Keratinocyte (primary cell): ENCODE data around the gene MAN1C1. TPM values are rescaled to one million over a fixed set of nuclear protein-coding genes. Genes with fewer than 3 reads are reported as not detected.
A peak's percentile ranks its signal among the peaks of the same experiment; 100 is the strongest.

Experiments
- DNase-seq: peaks from one replicate; pipeline ENCODE4 v3.0.0-alpha.2; 2011; ENCODE audit warnings: low read depth, missing footprints, low spot score
- FAIRE-seq: peaks from 2 replicates; lab custom pipeline; 2011; peaks lifted over from hg19 to GRCh38; lab: Jason Lieb, UNC
- H2AFZ ChIP-seq: 2 replicates; pipeline ENCODE4 v1.6.0; 2012; ENCODE audit warnings: low read length, control low read depth, inconsistent platforms; ENCODE audit not compliant: control insufficient read depth
- H3K27ac ChIP-seq: 2 replicates; pipeline ENCODE4 v1.5.1; 2011; ENCODE audit warnings: low read length; ENCODE audit not compliant: control insufficient read depth, insufficient read depth
- H3K27me3 ChIP-seq: 3 replicates; pipeline ENCODE4 v1.6.0; 2011; ENCODE audit warnings: low read length; ENCODE audit not compliant: control insufficient read depth, insufficient read depth; ENCODE audit errors: extremely low read depth
- H3K36me3 ChIP-seq, 2 experiments: 2 replicates in 1 of 2; 3 replicates in 1 of 2; pipeline ENCODE4 v1.5.1; 2011; ENCODE audit warnings: low read length in 2 of 2, mild to moderate bottlenecking in 1 of 2; ENCODE audit not compliant: control insufficient read depth in 2 of 2, insufficient read depth in 2 of 2; ENCODE audit errors: extremely low read depth in 1 of 2
- H3K4me1 ChIP-seq: 3 replicates; pipeline ENCODE4 v1.5.1; 2011; ENCODE audit warnings: low read length; ENCODE audit not compliant: control insufficient read depth, insufficient read depth; ENCODE audit errors: extremely low read depth
- H3K4me2 ChIP-seq: 3 replicates; pipeline ENCODE4 v1.6.0; 2011; ENCODE audit warnings: low read depth, low read length; ENCODE audit not compliant: control insufficient read depth, insufficient read depth; ENCODE audit errors: extremely low read depth
- H3K4me3 ChIP-seq, 3 experiments: fragments of 200-600 bp in 1 of 3; sonication (generic) in 1 of 3; 2 replicates in 2 of 3; 3 replicates in 1 of 3; pipeline ENCODE4 v1.5.1; 2011 to 2016; ENCODE audit warnings: low read length in 3 of 3, mild to moderate bottlenecking in 3 of 3, control low read depth in 2 of 3, inconsistent platforms in 1 of 3, low read depth in 1 of 3, mixed read lengths in 1 of 3, mixed run types in 1 of 3, moderate library complexity in 1 of 3; ENCODE audit not compliant: control insufficient read depth in 2 of 3, insufficient read depth in 2 of 3; ENCODE audit errors: extremely low read depth in 1 of 3
- H3K79me2 ChIP-seq: 2 replicates; pipeline ENCODE4 v1.6.0; 2012; ENCODE audit warnings: low read length; ENCODE audit not compliant: control insufficient read depth, insufficient read depth
- H3K9ac ChIP-seq: 3 replicates; pipeline ENCODE4 v1.6.0; 2011; ENCODE audit warnings: low read length; ENCODE audit not compliant: control insufficient read depth, insufficient read depth; ENCODE audit errors: extremely low read depth
- H3K9me1 ChIP-seq: 3 replicates; pipeline ENCODE4 v1.6.0; 2011; ENCODE audit warnings: low read length; ENCODE audit not compliant: control insufficient read depth, insufficient read depth; ENCODE audit errors: extremely low read depth
- H3K9me3 ChIP-seq: 2 replicates; pipeline ENCODE4 v1.5.1; 2012; ENCODE audit warnings: low read depth, low read length; ENCODE audit not compliant: control insufficient read depth
- H4K20me1 ChIP-seq: 3 replicates; pipeline ENCODE4 v1.6.0; 2011; ENCODE audit warnings: low read length; ENCODE audit not compliant: control insufficient read depth, insufficient read depth; ENCODE audit errors: extremely low read depth
- EZH2 ChIP-seq: IDR thresholded peaks from one replicate; pipeline ENCODE4 v1.6.1; 2012; ENCODE audit warnings: inconsistent platforms, mild to moderate bottlenecking, low read length, moderate library complexity
- dilution Hi-C: fragments of 300-500 bp; cut with MboI; formaldehyde crosslinking; loops from one replicate; pipeline ENCODE4 v1.7.0; 2020; ENCODE audit warnings: low sequenced_read_pairs; ENCODE audit not compliant: extremely low pct_ligation_motif_present
- polyA plus RNA-seq, 5 experiments: library from polyadenylated mRNA; depleted of rRNA in 3 of 5; stranded (reverse) in 3 of 5; stranded (forward) in 1 of 5; unstranded in 1 of 5; fragments of >200 nt; gene quantifications; 1 replicate in 1 of 5; 2 replicates in 3 of 5; 3 replicates in 1 of 5; pipeline versions ENCODE4 v1.2.1 to v1.2.3, GENCODE V29; 2011 to 2012; ENCODE audit warnings: missing spikeins in 2 of 5, low read depth in 1 of 5, low replicate concordance in 1 of 5
- TF ChIP-seq, protein P1 (sequence below), 3 experiments: IDR thresholded peaks in 1 of 3; conservative IDR thresholded peaks in 1 of 3; optimal IDR thresholded peaks in 1 of 3; 2 replicates in 2 of 3; 3 replicates in 1 of 3; pipeline versions ENCODE3 to v1.5.1; 2011; ENCODE audit warnings: low read length in 3 of 3, mild to moderate bottlenecking in 3 of 3, moderate library complexity in 2 of 3, control low read depth in 1 of 3, inconsistent platforms in 1 of 3; ENCODE audit not compliant: insufficient read depth in 2 of 3; ENCODE audit errors: extremely low read depth in 1 of 3

Gene MAN1C1
- polyA plus RNA-seq, 1 donor (not counting 4 experiments of a cell fraction or from before 2014, with no cell fraction given) = 0.07 TPM

DNA sequence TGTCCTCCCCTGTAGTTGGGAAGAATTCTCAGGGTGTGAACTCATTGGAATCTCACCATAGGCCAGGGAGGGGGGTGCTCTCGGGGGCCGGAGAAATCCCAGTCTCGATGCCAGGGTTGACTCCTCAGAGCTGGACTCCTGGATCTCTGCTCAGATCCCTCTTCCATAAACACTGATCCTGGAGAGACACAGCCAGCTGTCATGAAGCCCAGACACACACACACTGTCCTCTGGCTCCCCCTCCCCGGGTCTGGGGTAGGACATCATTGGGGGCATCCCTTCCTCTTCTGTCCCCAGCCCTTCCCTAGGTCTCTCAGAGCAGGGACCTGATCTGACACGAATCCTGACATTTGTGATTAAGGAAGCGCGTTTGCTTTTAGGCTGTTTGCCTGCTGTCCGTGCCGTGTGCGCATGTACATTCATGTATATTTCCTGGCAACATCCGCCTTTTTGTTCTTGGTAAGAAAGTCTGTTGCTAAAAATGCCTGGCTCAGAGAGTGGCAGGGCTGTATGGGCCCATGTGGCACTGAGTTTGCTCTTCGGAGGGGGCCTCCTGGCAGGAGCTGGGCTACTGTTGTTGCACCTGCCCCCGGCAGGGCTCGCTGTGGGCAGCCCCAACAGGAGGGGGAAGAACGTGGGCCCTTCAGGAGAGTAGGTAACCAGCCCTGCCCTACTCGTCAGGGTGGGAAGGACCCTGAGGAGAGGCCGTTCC, 138.0 kb downstream of the MAN1C1 start:
- Histone ChIP-seq H3K4me1 (peaks cover 6% of the 10 kb centered on the region), H3K9me3 (no peaks in the 10 kb centered on the region), H3K27ac (no peak overlapping the region), H3K9ac (peak overlapping the region; percentile 23), H3K4me2 (peak overlapping the region; percentile 35), H4K20me1 (no peaks in the 10 kb centered on the region), H3K27me3 (peaks cover 27% of the 10 kb centered on the region), H3K9me1 (no peaks in the 10 kb centered on the region), H3K36me3 (no peaks in the 10 kb centered on the region), H3K79me2 (no peaks in the 10 kb centered on the region), H2AFZ (peak overlapping the region; percentile 90), H3K4me3 (no peak overlapping the region)
- FAIRE-seq = peak; percentile 49
- TF ChIP-seq, protein P1, sequence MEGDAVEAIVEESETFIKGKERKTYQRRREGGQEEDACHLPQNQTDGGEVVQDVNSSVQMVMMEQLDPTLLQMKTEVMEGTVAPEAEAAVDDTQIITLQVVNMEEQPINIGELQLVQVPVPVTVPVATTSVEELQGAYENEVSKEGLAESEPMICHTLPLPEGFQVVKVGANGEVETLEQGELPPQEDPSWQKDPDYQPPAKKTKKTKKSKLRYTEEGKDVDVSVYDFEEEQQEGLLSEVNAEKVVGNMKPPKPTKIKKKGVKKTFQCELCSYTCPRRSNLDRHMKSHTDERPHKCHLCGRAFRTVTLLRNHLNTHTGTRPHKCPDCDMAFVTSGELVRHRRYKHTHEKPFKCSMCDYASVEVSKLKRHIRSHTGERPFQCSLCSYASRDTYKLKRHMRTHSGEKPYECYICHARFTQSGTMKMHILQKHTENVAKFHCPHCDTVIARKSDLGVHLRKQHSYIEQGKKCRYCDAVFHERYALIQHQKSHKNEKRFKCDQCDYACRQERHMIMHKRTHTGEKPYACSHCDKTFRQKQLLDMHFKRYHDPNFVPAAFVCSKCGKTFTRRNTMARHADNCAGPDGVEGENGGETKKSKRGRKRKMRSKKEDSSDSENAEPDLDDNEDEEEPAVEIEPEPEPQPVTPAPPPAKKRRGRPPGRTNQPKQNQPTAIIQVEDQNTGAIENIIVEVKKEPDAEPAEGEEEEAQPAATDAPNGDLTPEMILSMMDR (optimal IDR thresholded peaks at IDR 0.05 in 1 of 3, IDR thresholded peaks at IDR 0.05 in 1 of 3, conservative IDR thresholded peaks at IDR 0.05 in 1 of 3; ENCODE audit: extremely low read depth in 1 of 3, insufficient read depth in 2 of 3, low read length in 3 of 3) = peak in 2 of 3 experiments; percentile 18 to 43
- no peak for TF ChIP-seq EZH2
- no peak for DNase-seq
- dilution Hi-C loops = no loop called here

DNA sequence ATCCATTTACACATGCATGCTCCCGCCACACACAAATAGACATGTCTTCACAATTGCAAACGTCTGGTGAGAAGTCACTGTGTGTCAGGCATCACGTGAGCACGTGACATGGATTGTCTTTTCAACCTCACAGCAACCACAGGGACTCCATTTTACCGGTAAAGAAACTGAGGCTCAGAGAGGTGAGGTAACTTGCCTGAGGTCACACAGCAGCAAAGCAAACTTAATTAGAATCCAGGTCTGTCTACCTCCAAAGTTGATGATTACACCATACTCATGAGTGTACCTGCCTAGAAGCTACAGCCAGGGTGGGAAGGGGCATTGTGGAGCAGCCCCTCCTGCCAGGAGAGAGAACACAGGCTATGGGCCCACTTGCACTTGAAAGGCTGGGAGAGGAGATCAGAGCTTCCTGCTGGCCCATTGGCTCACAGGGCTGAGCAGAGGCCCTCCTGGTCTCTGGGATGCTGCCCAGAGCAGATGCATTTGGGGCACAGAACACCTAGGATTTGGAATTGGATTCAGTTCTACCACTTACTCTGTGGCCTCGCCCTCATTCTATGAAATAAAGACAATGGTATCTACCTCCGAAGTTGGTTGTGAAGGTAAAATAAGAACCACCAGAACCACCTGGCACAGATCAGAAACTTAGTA, 139.0 kb downstream of the MAN1C1 start:
- Histone ChIP-seq H3K4me1 (peaks cover 6% of the 10 kb centered on the region), H3K79me2 (no peaks in the 10 kb centered on the region), H3K36me3 (no peaks in the 10 kb centered on the region), H3K27me3 (peaks cover 33% of the 10 kb centered on the region), H3K9me3 (no peaks in the 10 kb centered on the region), H2AFZ (no peak overlapping the region), H3K9me1 (no peaks in the 10 kb centered on the region), H4K20me1 (no peaks in the 10 kb centered on the region), H3K9ac (no peak overlapping the region), H3K4me3 (no peak overlapping the region), H3K27ac (no peak overlapping the region), H3K4me2 (no peak overlapping the region)
- dilution Hi-C loops = no loop called here
- DNase-seq = no peak
- FAIRE-seq = no peak
- TF ChIP-seq EZH2 = no peak
- TF ChIP-seq, protein P1 (optimal IDR thresholded peaks at IDR 0.05 in 1 of 3, IDR thresholded peaks at IDR 0.05 in 1 of 3, conservative IDR thresholded peaks at IDR 0.05 in 1 of 3; ENCODE audit: extremely low read depth in 1 of 3, insufficient read depth in 2 of 3, low read length in 3 of 3) = no peak
